Diencephalon (tissue), 1 donor: ENCODE measurements around the gene VIPR1. TPM values are rescaled to one million over a fixed set of nuclear protein-coding genes. Genes with fewer than 3 reads are reported as not detected.

Source experiments
- small RNA-seq: library from RNA; depleted of rRNA; stranded (forward); fragments of <200 nt; gene quantifications from one replicate; pipeline ENCODE3, GENCODE V24; 2014
- total RNA-seq: library from RNA; depleted of rRNA; stranded (reverse); fragments of >200 nt; gene quantifications from one replicate; pipeline ENCODE4 v1.2.3, GENCODE V29; 2014

VIPR1 gene
- total RNA-seq, result 0.46 TPM

DNA sequence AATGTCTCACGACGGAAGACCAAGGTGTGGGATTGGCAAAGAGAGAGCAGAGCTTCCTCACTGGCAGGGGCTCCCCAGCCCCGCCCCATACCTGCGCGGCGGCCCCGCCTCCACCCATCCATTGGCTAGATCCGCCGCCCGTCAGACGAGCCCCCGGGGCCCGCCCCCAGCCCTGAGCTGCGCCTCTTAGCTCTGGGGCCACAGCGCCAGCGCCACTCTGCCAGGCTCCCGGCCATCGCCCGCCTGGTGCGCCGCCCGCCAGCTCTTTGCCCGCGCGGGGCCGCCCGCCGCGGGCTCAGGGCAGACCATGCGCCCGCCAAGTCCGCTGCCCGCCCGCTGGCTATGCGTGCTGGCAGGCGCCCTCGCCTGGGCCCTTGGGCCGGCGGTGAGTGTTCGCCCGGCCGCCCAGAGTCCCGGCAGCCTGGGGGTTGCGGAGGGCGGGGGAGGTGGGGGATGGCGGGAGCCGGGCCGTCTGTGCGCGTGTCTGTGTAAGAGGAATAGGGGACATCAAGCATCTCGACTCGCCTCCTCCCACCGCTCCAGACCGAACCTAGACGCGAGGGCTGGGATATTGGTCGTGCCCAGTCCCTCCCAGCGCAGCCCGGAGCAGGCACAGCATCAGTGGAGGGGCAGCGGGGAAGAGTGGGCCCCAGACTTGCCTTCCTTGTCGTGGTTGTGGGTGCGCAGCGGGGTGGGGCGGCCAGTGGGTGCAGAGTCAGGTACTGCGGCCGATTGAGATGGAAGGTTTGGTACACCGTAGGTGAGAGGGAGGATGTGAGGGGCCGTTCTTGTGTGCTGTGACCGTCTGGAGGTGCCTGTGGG is at the start of gene VIPR1:
Gene VIPR1, plus strand, starts transcription at position 215 of the 822 bp plus-strand sequence. Its CDS starts 93 bp downstream, at position 308.

GRCh38 chr3:42581709-42582473 is 79.4 kb downstream of the VIPR1 start, which contains the start of gene SEC22C:
TSS of gene SEC22C (minus strand) at chr3:42581967. CDS start at chr3:42569046, 12,921 bp downstream.

Small RNAs within 50 kb of the gene (small RNA-seq; reads per million reads assigned to genes)
- gene AC092047.1, result not detected

Other genes with a start within 250 kb of the VIPR1 start
- gene CCK, start 236.5 kb upstream of the VIPR1 start, total RNA-seq, result 14.5 TPM
- not detected for gene LYZL4, start 92.0 kb upstream of the VIPR1 start, total RNA-seq
- 55.8 TPM for gene SEC22C, start 79.3 kb downstream of the VIPR1 start, total RNA-seq
- gene SS18L2, start 88.2 kb downstream of the VIPR1 start, total RNA-seq, result 31.8 TPM
- gene NKTR, start 98.0 kb downstream of the VIPR1 start, total RNA-seq, result 137 TPM
- gene ZBTB47, start 151.1 kb downstream of the VIPR1 start, total RNA-seq, result 29.3 TPM
- 0.23 TPM for gene KLHL40, start 182.9 kb downstream of the VIPR1 start, total RNA-seq
- gene HHATL, start 200.2 kb downstream of the VIPR1 start, total RNA-seq, result 0.23 TPM